Peyer's patch (tissue), 4 donors: ENCODE data around the gene FNDC3B. TPM values are rescaled to one million over a fixed set of nuclear protein-coding genes. Genes with fewer than 3 reads are reported as not detected.

Experiments used
- DNase-seq, 3 donors: peaks; one replicate each; pipeline ENCODE4 v3.0.0-alpha.2; 2017 to 2019
- H3K27ac ChIP-seq, 4 donors: fragments of 200-600 bp; sonication (generic); one replicate each; pipeline ENCODE4 v1.5.1; 2016 to 2019
- H3K27me3 ChIP-seq, 2 donors: fragments of 200-600 bp; sonication (generic); one replicate each; pipeline ENCODE4 v1.5.1; 2019
- H3K36me3 ChIP-seq, 3 donors: fragments of 200-600 bp; sonication (generic); one replicate each; pipeline ENCODE4 v1.5.1; 2016 to 2019
- H3K4me1 ChIP-seq, 4 donors: fragments of 200-600 bp; sonication (generic); one replicate each; pipeline ENCODE4 v1.5.1; 2016 to 2019
- H3K4me3 ChIP-seq, 4 donors: fragments of 200-600 bp; sonication (generic); 1 replicate in 3 of 4; 2 replicates in 1 of 4; pipeline ENCODE4 v1.5.1; 2016 to 2019; ENCODE audit warnings: mild to moderate bottlenecking in 1 of 4
- H3K9me3 ChIP-seq, 4 donors: fragments of 200-600 bp; sonication (generic); one replicate each; pipeline ENCODE4 v1.5.1; 2016 to 2019; ENCODE audit warnings: mild to moderate bottlenecking in 1 of 4
- CTCF ChIP-seq, 6 experiments: fragments of 450-650 bp in 4 of 6; fragments of 200-600 bp in 2 of 6; sonication (generic) in 1 of 6; IDR thresholded peaks; one replicate each; pipeline ENCODE4 v1.5.1; 2017 to 2019; ENCODE audit warnings: antibody characterized with exemption in 6 of 6, mild to moderate bottlenecking in 3 of 6, moderate library complexity in 1 of 6
- POLR2A ChIP-seq, 2 donors: fragments of 450-650 bp; IDR thresholded peaks; one replicate each; pipeline ENCODE4 v1.5.1; 2017; ENCODE audit warnings: antibody characterized with exemption in 2 of 2, mild to moderate bottlenecking in 2 of 2, moderate library complexity in 2 of 2
- total RNA-seq, 4 donors: library from RNA; depleted of rRNA; stranded (reverse); fragments of >200 nt; gene quantifications; one replicate each; pipeline ENCODE4 v1.1.0, GENCODE V29; 2016

The FNDC3B gene
- total RNA-seq, 4 donors from 2014 or later = 28.7 to 74.3 (median 54.6) TPM

GRCh38 chr3:172402090-172402489 is 362.7 kb downstream of the FNDC3B start:
- H3K4me3 ChIP-seq = no peak overlapping the region

GRCh38 chr3:172402892-172403643 is 363.7 kb downstream of the FNDC3B start:
- TF ChIP-seq POLR2A (IDR thresholded peaks at IDR 0.05) (no peak), CTCF (IDR thresholded peaks at IDR 0.05) (no peak)
- H3K4me1 ChIP-seq = no peaks in the 10 kb centered on the region

More at GRCh38 chr3:172402090-172402489, 362.7 kb downstream of the FNDC3B start:
- no peak for DNase-seq
- H3K4me1 ChIP-seq = no peaks in the 10 kb centered on the region
- H3K27me3 ChIP-seq = no peaks in the 10 kb centered on the region
- H3K36me3 ChIP-seq = peaks cover 0 to 2% (median 0%) of the 10 kb centered on the region in 3 donors
- no peaks in the 10 kb centered on the region for H3K9me3 ChIP-seq
- no peak for TF ChIP-seq POLR2A (IDR thresholded peaks at IDR 0.05)
- no peak overlapping the region for H3K27ac ChIP-seq

GRCh38 chr3:172404237-172404962 is 365.0 kb downstream of the FNDC3B start:
- TF ChIP-seq CTCF (IDR thresholded peaks at IDR 0.05) = no peak
- TF ChIP-seq POLR2A (IDR thresholded peaks at IDR 0.05) = no peak
- Histone ChIP-seq H3K36me3 (no peaks in the 10 kb centered on the region), H3K4me3 (no peak overlapping the region), H3K27me3 (no peaks in the 10 kb centered on the region), H3K27ac (no peak overlapping the region), H3K9me3 (no peaks in the 10 kb centered on the region), H3K4me1 (no peaks in the 10 kb centered on the region)
- no peak for DNase-seq

More at GRCh38 chr3:172402892-172403643, 363.7 kb downstream of the FNDC3B start:
- no peaks in the 10 kb centered on the region for H3K27me3 ChIP-seq
- H3K36me3 ChIP-seq = no peaks in the 10 kb centered on the region
- no peaks in the 10 kb centered on the region for H3K9me3 ChIP-seq
- no peak for DNase-seq
- H3K27ac ChIP-seq = no peak overlapping the region
- H3K4me3 ChIP-seq = no peak overlapping the region

GRCh38 chr3:172405914-172406313 is 366.5 kb downstream of the FNDC3B start:
- Histone ChIP-seq H3K9me3 (no peaks in the 10 kb centered on the region), H3K27ac (no peak overlapping the region), H3K27me3 (no peaks in the 10 kb centered on the region), H3K4me1 (no peaks in the 10 kb centered on the region), H3K4me3 (no peak overlapping the region), H3K36me3 (no peaks in the 10 kb centered on the region)
- no peak for TF ChIP-seq CTCF (IDR thresholded peaks at IDR 0.05)
- no peak for TF ChIP-seq POLR2A (IDR thresholded peaks at IDR 0.05)
- no peak for DNase-seq

- no peak for DNase-seq
- no peaks in the 10 kb centered on the region for H3K9me3 ChIP-seq
- H3K27me3 ChIP-seq = no peaks in the 10 kb centered on the region
- no peak overlapping the region for H3K27ac ChIP-seq
- H3K4me1 ChIP-seq = no peaks in the 10 kb centered on the region
- TF ChIP-seq POLR2A (IDR thresholded peaks at IDR 0.05) (no peak), CTCF (IDR thresholded peaks at IDR 0.05) (no peak)
- no peaks in the 10 kb centered on the region for H3K36me3 ChIP-seq
- no peak overlapping the region for H3K4me3 ChIP-seq
Observed at GRCh38 chr3:172407872-172408271, 368.5 kb downstream of the FNDC3B start.
